ENCODE data around the gene FAM47E.
"Not testable (repeated sequence)": the region's sequence is repeated elsewhere in the genome, so short reads cannot be mapped to it uniquely, and the experiment has no call there.

The FAM47E gene

GRCh38 chr4:76238236-76238635 lies 13.3 kb upstream of the FAM47E start:
- TF ChIP-seq CTCF (IDR thresholded peaks at IDR 0.05; ENCODE audit: extremely low read depth, missing control alignments) = no peak
- no peak for DNase-seq (ENCODE audit: low spot score)

- TF ChIP-seq CTCF (IDR thresholded peaks at IDR 0.05; ENCODE audit: extremely low read depth, missing control alignments) = no peak
- no peak for DNase-seq (ENCODE audit: low spot score)
Observed at GRCh38 chr4:76238701-76239100, 12.8 kb upstream of the FAM47E start.

- TF ChIP-seq CTCF (IDR thresholded peaks at IDR 0.05; ENCODE audit: extremely low read depth, missing control alignments) = no peak
- no peak for DNase-seq (ENCODE audit: low spot score)
Observed at GRCh38 chr4:76240236-76240635, 11.3 kb upstream of the FAM47E start.

GRCh38 chr4:76243877-76244276 lies 7.6 kb upstream of the FAM47E start:
- not testable (repeated sequence) for DNase-seq (ENCODE audit: low spot score)

- no peak for DNase-seq (ENCODE audit: low spot score)
- TF ChIP-seq CTCF (IDR thresholded peaks at IDR 0.05; ENCODE audit: extremely low read depth, missing control alignments) = no peak
Observed at GRCh38 chr4:76246025-76246424, 5.5 kb upstream of the FAM47E start.

- no peak for TF ChIP-seq CTCF (IDR thresholded peaks at IDR 0.05; ENCODE audit: extremely low read depth, missing control alignments)
- no peak for DNase-seq (ENCODE audit: low spot score)
Observed at GRCh38 chr4:76246852-76247251, 4.7 kb upstream of the FAM47E start.

- TF ChIP-seq CTCF (IDR thresholded peaks at IDR 0.05; ENCODE audit: extremely low read depth, missing control alignments) = no peak
- DNase-seq (ENCODE audit: low spot score) = peak; percentile 23
Observed at GRCh38 chr4:76250962-76251361, 559 bp upstream of the FAM47E start.

- no peak for DNase-seq (ENCODE audit: low spot score)
- TF ChIP-seq CTCF (IDR thresholded peaks at IDR 0.05; ENCODE audit: extremely low read depth, missing control alignments) = no peak
Observed at GRCh38 chr4:76252271-76252653, 741 bp downstream of the FAM47E start.

All from GM20000 (cell line).